HL-60 (cell line): ENCODE results near the gene DDX20.

Source experiments
- DNase-seq, 2 experiments: peaks; one replicate each; pipeline ENCODE4 v3.0.0-alpha.2; 2010 to 2020; ENCODE audit warnings: low read depth in 1 of 2, low spot score in 1 of 2
- H3K27ac ChIP-seq: fragments of 250-450 bp; sonication (Bioruptor Pico); replicated peaks from 2 replicates; pipeline ENCODE4 v1.5.1; 2020; ENCODE audit warnings: mild to moderate bottlenecking, moderate library complexity
- H3K27me3 ChIP-seq: fragments of 250-450 bp; sonication (Bioruptor Pico); 2 replicates; pipeline ENCODE4 v1.5.1; 2021; ENCODE audit warnings: mild to moderate bottlenecking, moderate library complexity; ENCODE audit not compliant: insufficient read depth, poor library complexity, severe bottlenecking
- H3K4me3 ChIP-seq: replicated peaks from 2 replicates; pipeline ENCODE4 v1.5.1; 2011; ENCODE audit warnings: mild to moderate bottlenecking, control low read depth, low read length; ENCODE audit not compliant: insufficient read depth
- CTCF ChIP-seq: IDR thresholded peaks from one replicate; pipeline ENCODE4 v1.5.1; 2011; ENCODE audit warnings: low read length, control low read depth, inconsistent platforms; ENCODE audit not compliant: insufficient read depth
- GABPA ChIP-seq: IDR thresholded peaks from 2 replicates; pipeline ENCODE4 v1.6.1; 2012; ENCODE audit warnings: low read depth
- POLR2AphosphoS5 ChIP-seq: IDR thresholded peaks from 2 replicates; pipeline ENCODE4 v1.6.1; 2012; ENCODE audit warnings: low read depth
- REST ChIP-seq: IDR thresholded peaks from 2 replicates; pipeline ENCODE4 v1.6.1; 2012; ENCODE audit warnings: low read depth; ENCODE audit not compliant: insufficient replicate concordance
- SPI1 ChIP-seq: IDR thresholded peaks from 2 replicates; pipeline ENCODE4 v1.6.1; 2012; ENCODE audit warnings: low read depth, mild to moderate bottlenecking, borderline replicate concordance
- long read RNA-seq: library from polyadenylated mRNA; unstranded; transcript quantifications from one replicate; pipeline ENCODE4 v2.0.0, GENCODE V29; 2020

Gene DDX20
- long read RNA-seq, full-length matches to known transcripts: 182 of 200 reads
- long read RNA-seq, partial matches to known transcripts: 8 of 200 reads
- long read RNA-seq, other reads (novel, unspliced or antisense): 10 of 200 reads

- DNase-seq: peak; percentile 92 to 94
- H3K27me3 ChIP-seq: no peaks in the 10 kb centered on the region
- H3K27ac ChIP-seq: peak within 1 kb of the TSS; percentile 82
- TF ChIP-seq POLR2AphosphoS5: peak; percentile 79
- TF ChIP-seq SPI1: no peak
- TF ChIP-seq GABPA: peak; percentile 64
- TF ChIP-seq CTCF: peak; percentile 82
- peak; percentile 71 for TF ChIP-seq REST
- H3K4me3 ChIP-seq: peak within 1 kb of the TSS; percentile 93
These were observed at the start of gene DDX20 for GRCh38 chr1:111755331-111756123. TSS of gene DDX20 (plus strand) at chr1:111755901. CDS start at chr1:111755925, 24 bp downstream.

- Histone ChIP-seq H3K4me3 (no peak overlapping the region), H3K27me3 (no peaks in the 10 kb centered on the region), H3K27ac (no peak overlapping the region)
- no peak for TF ChIP-seq SPI1
- TF ChIP-seq GABPA: no peak
- no peak for TF ChIP-seq POLR2AphosphoS5
- TF ChIP-seq REST: no peak
- no peak for TF ChIP-seq CTCF
- DNase-seq: no peak
These were observed 48.8 kb upstream of the DDX20 start for GRCh38 chr1:111706921-111707320.

- peak in 1 of 2 experiments; percentile 60 for DNase-seq
These were observed 47.8 kb upstream of the DDX20 start for GRCh38 chr1:111707906-111708305.

More at GRCh38 chr1:111707906-111708305, 47.8 kb upstream of the DDX20 start:
- Histone ChIP-seq H3K4me3 (no peak overlapping the region), H3K27me3 (no peaks in the 10 kb centered on the region), H3K27ac (peak overlapping the region; percentile 33)
- no peak for TF ChIP-seq SPI1
- TF ChIP-seq GABPA: no peak
- no peak for TF ChIP-seq CTCF
- TF ChIP-seq REST: no peak
- TF ChIP-seq POLR2AphosphoS5: no peak
